COLO668 (cell line): Measurements from ENCODE around the gene KCNJ12.
"Not testable (repeated sequence)": the region's sequence is repeated elsewhere in the genome, so short reads cannot be mapped to it uniquely, and the experiment has no call there.

Experiments used
- DNase-seq: peaks from one replicate; lab custom pipeline; 2025; ENCODE audit not compliant: unreplicated experiment; lab: John Stamatoyannopoulos, UW

Gene KCNJ12

GRCh38 chr17:21382560-21383495 lies 6.7 kb downstream of the KCNJ12 start:
- no peak for DNase-seq

- DNase-seq = no peak
Observed at GRCh38 chr17:21385281-21385845, 9.2 kb downstream of the KCNJ12 start.

- no peak for DNase-seq
Observed at GRCh38 chr17:21387616-21388015, 11.5 kb downstream of the KCNJ12 start.

GRCh38 chr17:21388066-21388465 lies 11.9 kb downstream of the KCNJ12 start:
- no peak for DNase-seq

GRCh38 chr17:21388944-21389343 lies 12.8 kb downstream of the KCNJ12 start:
- DNase-seq = no peak

GRCh38 chr17:21389394-21389793 lies 13.2 kb downstream of the KCNJ12 start:
- no peak for DNase-seq

GRCh38 chr17:21390294-21390693 lies 14.1 kb downstream of the KCNJ12 start:
- no peak for DNase-seq

- DNase-seq = no peak
Observed at GRCh38 chr17:21392266-21392665, 16.1 kb downstream of the KCNJ12 start.

- no peak for DNase-seq
Observed at GRCh38 chr17:21394265-21394664, 18.1 kb downstream of the KCNJ12 start.

GRCh38 chr17:21395764-21396163 lies 19.6 kb downstream of the KCNJ12 start:
- DNase-seq = no peak

- DNase-seq = no peak
Observed at GRCh38 chr17:21396237-21396636, 20.1 kb downstream of the KCNJ12 start.

GRCh38 chr17:21397341-21398190 lies 21.4 kb downstream of the KCNJ12 start:
- DNase-seq = no peak

- DNase-seq = no peak
Observed at GRCh38 chr17:21399474-21400186, 23.5 kb downstream of the KCNJ12 start.

- not testable (repeated sequence) for DNase-seq
Observed at GRCh38 chr17:21400187-21400569, 24.0 kb downstream of the KCNJ12 start.

GRCh38 chr17:21400816-21401593 lies 24.8 kb downstream of the KCNJ12 start:
- no peak for DNase-seq

- not testable (repeated sequence) for DNase-seq
Observed at GRCh38 chr17:21402166-21402571, 26.0 kb downstream of the KCNJ12 start.

GRCh38 chr17:21402926-21403325 lies 26.8 kb downstream of the KCNJ12 start:
- not testable (repeated sequence) for DNase-seq

- DNase-seq = not testable (repeated sequence)
Observed at GRCh38 chr17:21404106-21404505, 27.9 kb downstream of the KCNJ12 start.

GRCh38 chr17:21404539-21404938 lies 28.4 kb downstream of the KCNJ12 start:
- not testable (repeated sequence) for DNase-seq
